Caco-2 (cell line): ENCODE results near the gene DSCAM. TPM values are rescaled to one million over a fixed set of nuclear protein-coding genes. Genes with fewer than 3 reads are reported as not detected.

Source experiments
- BruUV-seq: library from RNA; stranded (reverse); fragments of 400-500 nt; replicated peaks from 2 replicates; lab custom pipeline; 2021; lab: Mats Ljungman, UMichigan
- CTCF ChIA-PET: fragments of 300-600 bp; sonication (Branson Sonifier 250); formaldehyde crosslinking; loops from one replicate; lab custom pipeline; 2022; ENCODE audit warnings: antibody characterized with exemption; lab: Charles Lee
- POLR2A ChIA-PET: fragments of 300-600 bp; sonication (Branson Sonifier 250); formaldehyde crosslinking; loops from one replicate; lab custom pipeline; 2022; ENCODE audit warnings: antibody characterized with exemption; lab: Charles Lee
- DNase-seq, 2 experiments: peaks; one replicate each; pipeline versions ENCODE4 v3.0.0 to v3.0.0-alpha.2; 2020 to 2022
- H3K27me3 ChIP-seq: replicated peaks from 2 replicates; pipeline ENCODE4 v1.6.0; 2011; ENCODE audit warnings: low read length; ENCODE audit not compliant: control insufficient read depth, insufficient read depth
- H3K36me3 ChIP-seq: 2 replicates; pipeline ENCODE4 v1.5.1; 2011; ENCODE audit warnings: low read length; ENCODE audit not compliant: control insufficient read depth, insufficient read depth
- H3K4me1 ChIP-seq: fragments of 250-450 bp; sonication (Bioruptor Pico); 2 replicates; pipeline ENCODE4 v1.5.1; 2020; ENCODE audit warnings: mild to moderate bottlenecking
- H3K4me3 ChIP-seq: 2 replicates; pipeline ENCODE4 v1.5.1; 2011; ENCODE audit warnings: low read depth, mild to moderate bottlenecking, control low read depth, low read length
- H3K9me3 ChIP-seq: fragments of 250-450 bp; sonication (Bioruptor Pico); 2 replicates; pipeline ENCODE4 v1.5.1; 2020; ENCODE audit warnings: mild to moderate bottlenecking, moderate library complexity
- H3K27ac Mint-ChIP-seq: one replicate; pipeline ENCODE4 v1.8.0; 2022; ENCODE audit warnings: mixed read lengths; ENCODE audit not compliant: unreplicated experiment
- H3K27me3 Mint-ChIP-seq: one replicate; pipeline ENCODE4 v1.8.0; 2022; ENCODE audit warnings: mixed read lengths; ENCODE audit not compliant: insufficient read depth, unreplicated experiment
- H3K36me3 Mint-ChIP-seq: one replicate; pipeline ENCODE4 v1.8.0; 2022; ENCODE audit warnings: mild to moderate bottlenecking, mixed read lengths; ENCODE audit not compliant: insufficient read depth, unreplicated experiment
- H3K4me1 Mint-ChIP-seq: one replicate; pipeline ENCODE4 v1.8.0; 2022; ENCODE audit warnings: low read depth, mixed read lengths; ENCODE audit not compliant: unreplicated experiment
- H3K4me3 Mint-ChIP-seq: one replicate; pipeline ENCODE4 v1.8.0; 2022; ENCODE audit warnings: mild to moderate bottlenecking, moderate library complexity, mixed read lengths; ENCODE audit not compliant: unreplicated experiment
- H3K9me3 Mint-ChIP-seq: one replicate; pipeline ENCODE4 v1.8.0; 2022; ENCODE audit warnings: mixed read lengths; ENCODE audit not compliant: unreplicated experiment
- CTCF ChIP-seq, 2 experiments: fragments of 200-600 bp in 1 of 2; IDR thresholded peaks; 1 replicate in 1 of 2; 2 replicates in 1 of 2; pipeline versions ENCODE4 v1.5.1 to v1.8.0; 2011 to 2022; ENCODE audit warnings: antibody characterized with exemption in 1 of 2, control low read depth in 1 of 2, inconsistent platforms in 1 of 2, low read depth in 1 of 2, low read length in 1 of 2, mild to moderate bottlenecking in 1 of 2, moderate library complexity in 1 of 2; ENCODE audit not compliant: insufficient read depth in 1 of 2, severe bottlenecking in 1 of 2, unreplicated experiment in 1 of 2
- intact Hi-C: fragments of 100-400 bp; cut with micrococcal nuclease; formaldehyde crosslinking; loops from one replicate; pipeline ENCODE4 v1.10.0; 2022; ENCODE audit not compliant: unreplicated experiment
- total RNA-seq: library from RNA; stranded (reverse); gene quantifications from 2 replicates; pipeline ENCODE4 v1.2.3, GENCODE V29; 2022

DSCAM gene
- total RNA-seq, 1 experiment from 2014 or later, result not detected

GRCh38 chr21:40553781-40554180 is 293.2 kb downstream of the DSCAM start:
- no peaks in the 10 kb centered on the region for H3K4me1 Mint-ChIP-seq
- H3K4me3 Mint-ChIP-seq, result no peak overlapping the region
- H3K9me3 ChIP-seq, result no peaks in the 10 kb centered on the region; the same call in 1 of the 2 replicates
- no TSS peak for BruUV-seq
- H3K4me3 ChIP-seq, result no peak overlapping the region
- CTCF ChIA-PET, result no interaction called here
- H3K27me3 Mint-ChIP-seq, result peaks cover 4% of the 10 kb centered on the region
- H3K9me3 Mint-ChIP-seq, result peaks cover 19% of the 10 kb centered on the region
- H3K27ac Mint-ChIP-seq, result no peak overlapping the region
- POLR2A ChIA-PET, result no interaction called here
- H3K27me3 ChIP-seq, result no peaks in the 10 kb centered on the region
- no peaks in the 10 kb centered on the region for H3K4me1 ChIP-seq
- no peaks in the 10 kb centered on the region for H3K36me3 ChIP-seq
- DNase-seq, result no peak
- intact Hi-C loops, result no loop called here
- no peak for TF ChIP-seq CTCF (IDR thresholded peaks at IDR 0.05; ENCODE audit: insufficient read depth in 1 of 2, low read depth in 1 of 2, low read length in 1 of 2, severe bottlenecking in 1 of 2, unreplicated experiment in 1 of 2)
- no peaks in the 10 kb centered on the region for H3K36me3 Mint-ChIP-seq

- POLR2A ChIA-PET, result no interaction called here
- Histone ChIP-seq H3K27me3 (no peaks in the 10 kb centered on the region), H3K36me3 (no peaks in the 10 kb centered on the region), H3K9me3 (no peaks in the 10 kb centered on the region; the same call in 1 of the 2 replicates), H3K4me3 (no peak overlapping the region), H3K4me1 (no peaks in the 10 kb centered on the region)
- no peaks in the 10 kb centered on the region for H3K36me3 Mint-ChIP-seq
- no peaks in the 10 kb centered on the region for H3K4me1 Mint-ChIP-seq
- no peak overlapping the region for H3K27ac Mint-ChIP-seq
- H3K4me3 Mint-ChIP-seq, result no peak overlapping the region
- peaks cover 10% of the 10 kb centered on the region for H3K9me3 Mint-ChIP-seq
- BruUV-seq, result no TSS peak
- intact Hi-C loops, result no loop called here
- DNase-seq, result no peak
- no peaks in the 10 kb centered on the region for H3K27me3 Mint-ChIP-seq
- CTCF ChIA-PET, result no interaction called here
- TF ChIP-seq CTCF (IDR thresholded peaks at IDR 0.05; ENCODE audit: insufficient read depth in 1 of 2, low read depth in 1 of 2, low read length in 1 of 2, severe bottlenecking in 1 of 2, unreplicated experiment in 1 of 2), result no peak
These were observed 298.9 kb downstream of the DSCAM start for GRCh38 chr21:40547906-40548513.

- Mint-ChIP-seq H3K27ac (no peak overlapping the region), H3K9me3 (peaks cover 10% of the 10 kb centered on the region), H3K27me3 (no peaks in the 10 kb centered on the region), H3K36me3 (no peaks in the 10 kb centered on the region), H3K4me1 (no peaks in the 10 kb centered on the region), H3K4me3 (no peak overlapping the region)
- intact Hi-C loops, result no loop called here
- no peak for DNase-seq
- Histone ChIP-seq H3K27me3 (no peaks in the 10 kb centered on the region), H3K4me3 (no peak overlapping the region), H3K9me3 (no peaks in the 10 kb centered on the region; the same call in 1 of the 2 replicates), H3K4me1 (no peaks in the 10 kb centered on the region), H3K36me3 (no peaks in the 10 kb centered on the region)
- no TSS peak for BruUV-seq
- CTCF ChIA-PET, result no interaction called here
- TF ChIP-seq CTCF (IDR thresholded peaks at IDR 0.05; ENCODE audit: insufficient read depth in 1 of 2, low read depth in 1 of 2, low read length in 1 of 2, severe bottlenecking in 1 of 2, unreplicated experiment in 1 of 2), result no peak
- POLR2A ChIA-PET, result no interaction called here
These were observed 300.3 kb downstream of the DSCAM start for GRCh38 chr21:40546647-40547046.
